HG03457 (cell line): ENCODE measurements around the gene IL22.

Experiments used
- ATAC-seq: cut with Tn5 transposase; IDR thresholded peaks from one replicate; pipeline ENCODE4 v1.9.1; 2021; ENCODE audit warnings: moderate number of reproducible peaks; ENCODE audit not compliant: unreplicated experiment

Gene IL22

GRCh38 chr12:68253504-68253903 is at the start of gene IL22:
Gene IL22 (minus strand): TSS chr12:68253604. CDS start chr12:68253448, 156 bp downstream.
- ATAC-seq: no peak

GRCh38 chr12:68297929-68298328 is 44.5 kb upstream of the IL22 start:
- no peak for ATAC-seq

DNA sequence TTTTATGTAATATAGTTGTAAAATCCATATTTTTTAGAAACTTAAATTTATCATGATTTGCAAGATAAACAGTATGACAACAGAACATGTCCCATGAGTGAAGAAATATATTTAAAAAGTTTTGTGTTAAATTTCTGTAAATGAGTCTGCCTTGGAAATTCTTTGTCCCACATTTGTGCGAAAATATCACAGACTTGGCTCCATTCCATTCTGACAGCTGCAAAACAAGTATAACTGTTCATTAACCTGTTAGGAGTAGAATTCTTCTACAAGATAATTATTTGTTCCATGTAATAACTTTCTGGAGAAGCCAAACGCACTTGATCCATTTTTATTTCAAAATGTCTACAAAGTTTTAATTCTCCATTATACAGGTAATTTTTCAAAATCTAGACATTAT is 40.8 kb upstream of the IL22 start:
- no peak for ATAC-seq

- no peak for ATAC-seq
Measured at GRCh38 chr12:68293347-68293746, 39.9 kb upstream of the IL22 start.

GRCh38 chr12:68292151-68292943 is 38.9 kb upstream of the IL22 start:
- no peak for ATAC-seq

DNA sequence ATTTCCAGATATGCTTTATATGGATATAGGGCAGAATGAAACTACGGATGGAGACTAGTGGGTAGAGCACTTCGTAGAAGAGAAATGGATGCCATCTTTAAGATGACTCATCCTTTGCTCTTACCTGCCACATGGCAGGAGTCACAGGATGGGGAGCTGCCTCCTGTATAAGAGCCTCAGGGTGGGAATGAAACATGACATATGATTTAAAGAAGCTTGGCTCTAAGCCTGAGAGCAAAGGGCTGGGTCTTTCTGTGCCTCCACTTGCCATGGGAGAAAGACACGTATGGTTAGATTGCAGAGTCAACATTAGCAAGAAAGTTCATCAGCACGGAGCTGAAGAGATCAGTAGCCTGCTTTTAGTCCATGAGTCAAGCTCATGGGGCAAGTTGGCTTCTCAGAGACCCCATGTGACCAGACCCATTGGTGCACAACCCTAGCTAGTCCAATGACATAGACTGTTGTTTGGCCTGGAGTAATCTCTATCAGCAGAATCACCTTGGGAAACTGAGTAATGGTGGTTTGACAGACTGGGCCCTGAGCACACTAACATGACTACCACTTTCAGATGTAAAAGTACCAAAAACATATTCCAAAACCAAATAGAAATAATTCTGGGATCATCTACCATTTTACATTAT is 38.1 kb upstream of the IL22 start:
- no peak for ATAC-seq

DNA sequence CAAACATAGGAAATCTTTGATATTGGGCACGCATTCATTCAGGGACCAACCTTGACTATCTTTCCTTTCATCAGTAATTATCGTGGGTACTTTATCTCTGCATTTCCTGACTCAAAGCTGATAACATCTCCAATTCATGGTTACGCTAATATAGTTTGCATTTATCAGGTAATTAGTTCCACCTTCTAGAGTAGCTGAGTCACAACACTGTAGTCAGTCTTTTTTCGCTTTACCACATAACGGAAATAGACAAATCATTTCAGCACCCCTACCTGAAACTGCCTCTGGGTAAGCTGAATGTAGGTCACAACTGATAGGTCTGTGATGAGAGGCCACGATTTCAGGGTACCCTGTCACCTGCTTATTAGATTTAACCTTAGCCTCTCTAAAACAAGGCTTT is 36.7 kb upstream of the IL22 start:
- ATAC-seq: peak; percentile 90

DNA sequence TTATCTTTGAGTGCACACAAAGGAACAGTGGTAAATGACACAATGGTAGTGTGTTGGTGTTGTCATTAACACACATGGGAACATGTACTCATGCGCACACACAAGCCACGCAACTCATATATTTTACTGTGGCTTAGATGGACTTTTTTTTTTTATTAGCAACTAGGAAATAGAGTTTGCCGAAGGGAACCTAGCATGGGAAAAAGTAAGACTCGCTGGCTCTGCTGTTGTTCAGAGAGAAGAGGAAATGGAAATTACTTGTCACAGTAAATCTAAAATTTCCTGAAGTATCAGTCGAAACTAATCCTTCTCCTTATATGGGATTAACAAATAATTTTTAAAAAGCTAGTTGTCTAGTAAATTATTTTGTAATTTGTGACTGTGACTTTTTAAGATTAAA is 33.7 kb upstream of the IL22 start:
- no peak for ATAC-seq

DNA sequence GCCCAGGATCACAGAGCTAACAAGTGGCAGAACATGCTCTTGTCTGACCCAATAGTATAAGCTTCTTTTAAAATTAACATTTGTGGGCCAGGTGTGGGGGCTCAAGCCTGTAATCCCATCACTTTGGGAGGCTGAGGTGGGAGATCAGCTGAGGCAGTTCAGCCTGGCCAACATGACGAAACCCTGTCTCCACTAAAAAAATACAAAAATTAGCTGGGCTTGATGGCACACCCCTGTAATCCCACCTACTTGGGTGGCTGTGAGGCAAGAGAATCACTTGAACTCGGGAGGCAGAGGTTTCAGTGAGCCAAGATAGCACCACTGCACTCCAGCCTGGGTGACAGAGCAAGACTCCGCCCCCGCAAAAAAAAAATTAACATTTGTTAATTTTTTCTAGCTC is 33.0 kb upstream of the IL22 start:
- ATAC-seq: no peak

DNA sequence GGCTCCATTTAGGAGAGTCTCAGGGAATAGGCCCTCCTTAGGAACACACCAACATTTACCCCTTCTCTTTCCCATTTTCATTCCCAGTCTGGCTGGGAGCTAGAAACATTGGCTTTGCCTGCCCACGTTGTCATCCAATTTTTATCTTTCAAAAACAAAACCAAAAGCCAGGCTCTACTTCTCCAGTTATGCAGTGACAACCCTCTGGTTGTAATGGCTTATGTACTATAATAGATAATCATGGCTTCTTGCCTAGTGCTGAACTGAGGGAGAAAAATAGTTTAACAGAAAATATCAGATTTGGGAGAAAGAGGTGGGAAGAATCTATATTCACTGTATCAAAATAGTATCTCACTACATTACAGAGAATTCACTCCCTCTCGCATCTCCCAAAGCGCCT is 32.1 kb upstream of the IL22 start:
- ATAC-seq: no peak

DNA sequence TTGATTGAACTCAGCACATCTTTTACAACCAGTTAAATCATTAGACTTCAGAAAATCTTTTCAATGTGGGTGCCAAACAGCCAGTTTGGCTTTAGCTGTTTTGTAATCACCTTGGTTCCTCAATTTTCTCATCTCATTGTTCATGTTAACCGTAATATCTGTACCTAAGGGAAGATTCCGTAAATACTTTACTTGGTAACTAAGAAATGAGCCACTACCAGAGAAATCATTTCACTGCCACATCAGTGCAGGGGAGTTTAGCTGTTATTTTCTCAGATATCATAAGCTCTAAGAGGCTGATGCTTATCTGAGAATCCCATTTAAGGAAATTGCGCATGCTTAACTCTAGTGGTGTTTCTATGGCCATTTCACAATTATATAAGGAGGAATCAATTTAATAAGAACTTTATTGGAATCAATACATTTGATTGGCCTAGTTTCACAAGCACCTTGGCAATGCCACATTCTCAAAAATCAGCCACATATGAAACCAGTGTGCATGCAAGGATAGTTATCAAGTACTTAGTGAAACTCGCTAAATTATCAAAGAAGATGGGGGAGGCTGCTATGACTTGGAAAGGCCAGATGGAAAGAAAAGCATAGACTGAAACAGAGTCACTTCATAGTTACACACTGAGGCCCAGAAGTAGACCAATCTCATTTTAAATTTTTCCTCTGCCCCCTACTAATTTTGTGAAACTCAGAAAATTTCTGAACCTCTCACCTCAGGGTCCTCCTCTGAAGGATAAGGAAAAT is 28.1 kb upstream of the IL22 start:
- no peak for ATAC-seq

- ATAC-seq: no peak
Measured at GRCh38 chr12:68280240-68280639, 26.8 kb upstream of the IL22 start.

GRCh38 chr12:68279227-68280054 is 26.0 kb upstream of the IL22 start:
- no peak for ATAC-seq

DNA sequence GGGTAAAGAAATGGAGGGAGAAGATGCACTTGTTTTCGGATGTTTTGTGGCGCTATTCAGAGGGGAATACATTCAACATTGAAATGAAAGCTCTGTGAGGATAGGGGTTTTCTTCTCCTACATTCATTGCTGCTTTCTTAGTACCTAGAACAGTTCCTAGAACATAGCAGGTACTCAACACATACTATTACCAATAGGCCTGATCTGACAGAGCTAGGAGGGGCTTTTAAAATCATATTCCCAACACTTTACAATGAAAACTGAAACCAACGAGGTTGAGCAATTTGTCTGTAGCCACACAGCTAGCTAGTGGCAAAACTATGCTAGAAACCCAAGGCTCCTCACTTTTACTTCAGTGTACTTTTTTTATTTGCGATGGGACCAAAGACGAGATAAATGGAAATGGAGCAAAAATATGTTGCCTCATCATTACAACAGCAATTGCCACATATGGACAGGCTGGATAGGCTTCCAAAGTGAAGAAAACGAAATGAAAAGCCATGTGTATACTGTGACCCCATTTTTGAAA is 23.1 kb upstream of the IL22 start:
- ATAC-seq: no peak

DNA sequence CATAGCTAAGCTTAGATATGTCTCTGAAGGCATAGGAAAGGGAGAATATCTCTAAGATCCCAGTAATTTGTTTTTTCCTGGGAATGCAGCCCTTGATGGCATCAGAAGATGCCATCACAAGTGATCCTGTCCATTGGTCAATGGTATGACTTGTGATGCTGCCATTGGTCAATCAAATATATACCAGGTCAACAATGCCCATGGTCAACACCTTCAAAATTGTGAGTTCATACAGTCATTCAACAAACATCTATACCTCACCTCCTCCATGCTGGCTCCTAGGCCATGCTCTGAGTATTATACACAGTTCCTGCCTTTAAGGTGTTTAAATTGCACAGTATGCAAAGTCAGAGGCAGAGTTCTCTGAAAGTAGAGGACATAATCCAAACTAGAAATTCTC is 19.3 kb upstream of the IL22 start:
- ATAC-seq: no peak

DNA sequence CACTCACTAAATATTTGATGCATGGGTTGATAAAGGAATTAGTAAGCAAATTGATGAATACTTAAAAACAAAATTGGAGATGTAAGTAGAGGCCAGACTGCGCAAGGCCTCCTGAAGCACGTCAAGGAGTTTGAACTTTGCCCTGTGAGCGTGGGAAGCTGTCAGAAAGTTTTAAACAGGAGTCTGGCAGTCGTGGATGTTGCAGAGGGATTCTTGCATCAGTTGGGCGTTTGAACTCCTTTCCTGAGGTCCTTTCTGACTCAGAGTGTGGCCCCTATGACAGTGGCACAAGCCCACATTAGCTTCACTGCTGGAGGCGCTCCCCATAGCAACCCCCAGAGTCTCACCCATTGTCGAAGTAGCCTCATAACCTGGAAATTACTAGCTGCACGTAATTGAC is 17.9 kb upstream of the IL22 start:
- ATAC-seq: no peak

DNA sequence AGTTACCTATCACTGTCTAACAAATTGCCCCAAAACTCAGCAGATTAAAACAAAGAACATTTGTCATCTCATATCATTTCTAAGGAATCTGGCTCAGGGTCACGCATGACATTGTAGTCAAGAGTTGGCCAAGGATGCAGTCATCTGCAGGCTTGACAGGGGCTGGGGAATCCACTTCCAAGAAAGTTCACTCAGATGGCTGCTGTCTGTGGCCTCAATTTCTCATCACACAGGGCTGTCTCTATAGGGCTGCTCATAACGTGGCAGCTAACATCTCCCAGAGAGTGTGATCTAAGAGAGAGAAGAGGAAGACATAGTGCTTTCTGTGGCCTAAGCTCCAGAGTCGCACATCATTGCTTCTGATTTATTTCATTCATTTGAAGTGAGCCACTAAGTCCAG is 17.0 kb upstream of the IL22 start:
- ATAC-seq: no peak

DNA sequence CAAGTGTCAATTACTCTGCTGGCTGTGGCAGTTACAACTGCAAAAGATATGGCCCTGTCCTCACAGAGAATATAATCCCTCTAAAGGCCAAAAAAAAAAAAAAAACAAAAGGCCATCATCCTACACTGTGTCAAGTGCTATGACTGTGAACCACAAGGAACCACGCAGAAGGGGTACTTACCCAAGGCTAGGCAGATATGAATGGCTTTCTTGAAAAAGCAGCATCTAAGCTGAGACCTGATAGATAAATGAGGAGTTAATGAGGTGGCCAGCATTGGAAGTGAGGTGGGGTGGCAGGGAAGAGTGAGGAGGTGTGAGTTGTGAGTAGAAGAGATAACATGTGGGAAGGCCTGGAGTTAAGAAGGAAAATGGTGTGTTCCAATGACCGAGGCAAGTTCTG is 16.4 kb upstream of the IL22 start:
- no peak for ATAC-seq

DNA sequence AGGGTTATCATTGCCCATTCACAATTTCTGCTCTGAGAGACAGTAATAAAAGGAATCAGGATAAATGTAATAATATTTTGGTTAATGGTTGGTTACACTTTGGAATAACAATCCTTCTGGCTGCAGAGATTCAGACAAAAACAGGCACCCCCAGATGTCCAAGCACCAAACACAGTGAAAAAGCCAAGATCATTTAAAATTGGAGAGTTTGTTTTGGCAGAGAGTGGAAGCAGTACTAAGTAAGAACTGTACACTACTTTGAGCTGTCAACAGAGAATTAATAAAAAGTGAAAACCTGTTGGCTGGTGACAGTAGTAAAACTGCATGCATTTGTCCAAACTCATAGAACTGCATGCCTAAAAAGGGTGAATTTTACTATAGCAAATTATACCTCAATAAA is 15.6 kb upstream of the IL22 start:
- ATAC-seq: no peak

GRCh38 chr12:68267892-68268396 is 14.5 kb upstream of the IL22 start:
- ATAC-seq: no peak

DNA sequence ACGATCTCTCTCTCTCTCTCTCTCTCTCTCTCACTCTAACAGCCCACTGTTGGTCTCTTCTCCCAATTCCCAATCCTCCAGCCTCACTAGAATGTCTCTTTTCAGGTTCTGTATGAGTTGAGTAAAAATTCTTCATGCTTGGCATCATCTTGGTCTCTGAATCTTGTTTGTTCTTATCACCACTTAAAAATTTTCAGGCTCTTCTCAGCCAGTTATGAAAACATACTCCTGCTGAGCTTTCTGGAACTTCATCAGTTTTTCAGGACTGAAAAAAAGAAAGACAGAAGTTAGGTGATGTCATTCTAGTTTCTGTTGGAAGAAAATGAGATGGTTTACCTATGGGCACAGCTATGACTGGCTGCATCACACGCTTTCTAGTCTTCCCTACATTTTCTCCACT is 11.5 kb upstream of the IL22 start:
- no peak for ATAC-seq
